Neural progenitor cell (in vitro differentiated cells): ENCODE data around the gene FAM9C.

Source experiments
- CTCF ChIP-seq: fragments of 200-600 bp; sonication (generic); IDR thresholded peaks from 2 replicates; pipeline ENCODE4 v1.5.1; 2017; ENCODE audit warnings: antibody characterized with exemption, mild to moderate bottlenecking
- EZH2 ChIP-seq: fragments of 200-600 bp; sonication (generic); IDR thresholded peaks from 2 replicates; pipeline ENCODE4 v1.6.1; 2017; ENCODE audit warnings: antibody characterized with exemption, mild to moderate bottlenecking, moderate library complexity

- TF ChIP-seq CTCF, result no peak
- TF ChIP-seq EZH2, result no peak
These were observed 43.7 kb upstream of the FAM9C start for GRCh38 chrX:13088156-13088487.
